ENCODE measurements around the gene RPL5. TPM values are rescaled to one million over a fixed set of nuclear protein-coding genes. Genes with fewer than 3 reads are reported as not detected.

Gene RPL5
- total and polyA plus RNA-seq, 2 experiments from 2014 or later: 2,182 to 3,547 TPM

- no peak for ATAC-seq
- H3K9me3 Mint-ChIP-seq: no peaks in the 10 kb centered on the region
Observed at GRCh38 chr1:92883297-92883696, 51.5 kb downstream of the RPL5 start.

More at GRCh38 chr1:92883297-92883696, 51.5 kb downstream of the RPL5 start:
- no peak for TF ChIP-seq ZNF462 (CRISPR knock-in tag; IDR thresholded peaks at IDR 0.05)
- TF ChIP-seq NANOG (IDR thresholded peaks at IDR 0.05; ENCODE audit: borderline replicate concordance): no peak
- no peak for TF ChIP-seq STAT1 (IDR thresholded peaks at IDR 0.05; ENCODE audit: unreplicated experiment)
- no peak for TF ChIP-seq CTCF (conservative IDR thresholded peaks at IDR 0.05; ENCODE audit: low read depth in 2 of 2)
- no peak for TF ChIP-seq CREB1 (CRISPR knock-in tag; IDR thresholded peaks at IDR 0.05; ENCODE audit: low read depth)
- TF ChIP-seq ETS1 (IDR thresholded peaks at IDR 0.05): no peak
- no peak for TF ChIP-seq ZNF114 (CRISPR knock-in tag; IDR thresholded peaks at IDR 0.05)
- no peak for TF ChIP-seq POLR2AphosphoS5 (IDR thresholded peaks at IDR 0.05; ENCODE audit: low read depth)
- TF ChIP-seq ZNF331 (CRISPR knock-in tag; IDR thresholded peaks at IDR 0.05; ENCODE audit: low read depth): no peak
- TF ChIP-seq EZH2 (IDR thresholded peaks at IDR 0.05; ENCODE audit: low read depth, unreplicated experiment): no peak
- H3K9me2 ChIP-seq (ENCODE audit: insufficient read depth): no peaks in the 10 kb centered on the region
- no peaks in the 10 kb centered on the region for H3F3A ChIP-seq (replicated peaks; ENCODE audit: low read depth)
- no peak for DNase-seq (ENCODE audit: low spot score)
- peaks cover 5% of the 10 kb centered on the region for H3K4me1 ChIP-seq (ENCODE audit: insufficient read depth)
- peaks cover 7% of the 10 kb centered on the region; the same call in 2 of the 3 replicates for H3K4me1 Mint-ChIP-seq
- no peak overlapping the region for H2AFZ ChIP-seq
- H3K36me3 Mint-ChIP-seq (ENCODE audit: low read depth): no peaks in the 10 kb centered on the region
- H3K27ac ChIP-seq (ENCODE audit: low read depth): no peak overlapping the region
- H3K36me3 ChIP-seq (ENCODE audit: insufficient read depth): no peaks in the 10 kb centered on the region
- H3K27ac Mint-ChIP-seq: no peak overlapping the region
- no peaks in the 10 kb centered on the region for H3K27me3 Mint-ChIP-seq (ENCODE audit: insufficient read depth, low read depth, poor library complexity)
- no peaks in the 10 kb centered on the region for H4K20me1 ChIP-seq (replicated peaks; ENCODE audit: insufficient read depth)
- no peak overlapping the region for H3K4me3 ChIP-seq
- H3K4me2 ChIP-seq: no peak overlapping the region
- H3K4me3 Mint-ChIP-seq: no peak overlapping the region
- H3K27me3 ChIP-seq (ENCODE audit: insufficient read depth): no peaks in the 10 kb centered on the region
- H3K79me2 ChIP-seq (replicated peaks; ENCODE audit: insufficient read depth): no peaks in the 10 kb centered on the region

Measured in GM23338 (cell line).